ENCODE measurements around the gene SULT1E1.

Gene SULT1E1

GRCh38 chr4:69860052-69860451, at the start of gene SULT1E1:
TSS of gene SULT1E1 (minus strand) at chr4:69860145. CDS start at chr4:69857644, 2,501 bp downstream.
- DNase-seq (ENCODE audit: low spot score) = no peak

GRCh38 chr4:69909195-69909594, 49.2 kb upstream of the SULT1E1 start:
- DNase-seq (ENCODE audit: low spot score) = no peak

GRCh38 chr4:69907151-69907550, 47.2 kb upstream of the SULT1E1 start:
- no peak for DNase-seq (ENCODE audit: low spot score)

- DNase-seq (ENCODE audit: low spot score) = no peak
These were observed 36.7 kb upstream of the SULT1E1 start for GRCh38 chr4:69896530-69897116.

- DNase-seq (ENCODE audit: low spot score) = no peak
These were observed 34.8 kb upstream of the SULT1E1 start for GRCh38 chr4:69894721-69895120.

- no peak for DNase-seq (ENCODE audit: low spot score)
These were observed 34.2 kb upstream of the SULT1E1 start for GRCh38 chr4:69894186-69894585.

- DNase-seq (ENCODE audit: low spot score) = no peak
These were observed 28.4 kb upstream of the SULT1E1 start for GRCh38 chr4:69888336-69888735.

GRCh38 chr4:69882150-69882549, 22.2 kb upstream of the SULT1E1 start:
- no peak for DNase-seq (ENCODE audit: low spot score)

GRCh38 chr4:69881173-69881773, 21.3 kb upstream of the SULT1E1 start:
- DNase-seq (ENCODE audit: low spot score) = no peak

GRCh38 chr4:69878250-69878649, 18.3 kb upstream of the SULT1E1 start:
- no peak for DNase-seq (ENCODE audit: low spot score)

- DNase-seq (ENCODE audit: low spot score) = no peak
These were observed 17.5 kb upstream of the SULT1E1 start for GRCh38 chr4:69877453-69877852.

- DNase-seq (ENCODE audit: low spot score) = no peak
These were observed 16.1 kb upstream of the SULT1E1 start for GRCh38 chr4:69876071-69876470.

- no peak for DNase-seq (ENCODE audit: low spot score)
These were observed 15.6 kb upstream of the SULT1E1 start for GRCh38 chr4:69875576-69875975.

- DNase-seq (ENCODE audit: low spot score) = no peak
These were observed 14.6 kb upstream of the SULT1E1 start for GRCh38 chr4:69874507-69874906.

GRCh38 chr4:69861756-69862155, 1.8 kb upstream of the SULT1E1 start:
- no peak for DNase-seq (ENCODE audit: low spot score)

- DNase-seq (ENCODE audit: low spot score) = no peak
These were observed 765 bp upstream of the SULT1E1 start for GRCh38 chr4:69860521-69861298.

- DNase-seq (ENCODE audit: low spot score) = no peak
These were observed 732 bp downstream of the SULT1E1 start for GRCh38 chr4:69859140-69859685.

- peak; percentile 27 for DNase-seq (ENCODE audit: low spot score)
These were observed 1.3 kb downstream of the SULT1E1 start for GRCh38 chr4:69858690-69859089.

- DNase-seq (ENCODE audit: low spot score) = no peak
These were observed 4.1 kb downstream of the SULT1E1 start for GRCh38 chr4:69855822-69856221.

GRCh38 chr4:69849969-69850368, 10.0 kb downstream of the SULT1E1 start:
- no peak for DNase-seq (ENCODE audit: low spot score)

GRCh38 chr4:69849297-69849696, 10.6 kb downstream of the SULT1E1 start:
- no peak for DNase-seq (ENCODE audit: low spot score)

- DNase-seq (ENCODE audit: low spot score) = no peak
These were observed 11.9 kb downstream of the SULT1E1 start for GRCh38 chr4:69848028-69848427.

GRCh38 chr4:69843932-69844331, 16.0 kb downstream of the SULT1E1 start:
- no peak for DNase-seq (ENCODE audit: low spot score)
